Esophagus mucosa (tissue), 1 donor: Measurements from ENCODE around the gene CCDC40. TPM values are rescaled to one million over a fixed set of nuclear protein-coding genes. Genes with fewer than 3 reads are reported as not detected.

Experiments used
- ATAC-seq: fragments of 200-7000 bp; cut with Tn5 transposase; one replicate; pipeline ENCODE4 v1.9.1; 2020
- total RNA-seq: library from RNA; stranded (reverse); gene quantifications from one replicate; pipeline ENCODE4 v1.2.4, GENCODE V29; 2023
- donor health status: DM: yes; HTN: yes; CAD: no.

CCDC40 gene
- total RNA-seq, 1 donor from 2014 or later, result 0.72 TPM

DNA sequence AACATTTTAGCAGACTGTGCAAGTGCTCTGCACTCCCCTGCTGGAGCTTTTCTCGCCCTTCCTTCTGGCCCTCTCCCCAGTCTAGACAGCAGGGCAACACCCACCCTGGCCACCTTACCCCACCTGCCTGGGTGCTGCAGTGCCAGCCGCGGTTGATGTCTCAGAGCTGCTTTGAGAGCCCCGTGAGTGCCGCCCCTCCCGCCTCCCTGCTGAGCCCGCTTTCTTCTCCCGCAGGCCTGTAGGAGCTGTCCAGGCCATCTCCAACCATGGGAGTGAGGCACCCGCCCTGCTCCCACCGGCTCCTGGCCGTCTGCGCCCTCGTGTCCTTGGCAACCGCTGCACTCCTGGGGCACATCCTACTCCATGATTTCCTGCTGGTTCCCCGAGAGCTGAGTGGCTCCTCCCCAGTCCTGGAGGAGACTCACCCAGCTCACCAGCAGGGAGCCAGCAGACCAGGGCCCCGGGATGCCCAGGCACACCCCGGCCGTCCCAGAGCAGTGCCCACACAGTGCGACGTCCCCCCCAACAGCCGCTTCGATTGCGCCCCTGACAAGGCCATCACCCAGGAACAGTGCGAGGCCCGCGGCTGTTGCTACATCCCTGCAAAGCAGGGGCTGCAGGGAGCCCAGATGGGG is 68.0 kb downstream of the CCDC40 start:
- ATAC-seq, result no peak

DNA sequence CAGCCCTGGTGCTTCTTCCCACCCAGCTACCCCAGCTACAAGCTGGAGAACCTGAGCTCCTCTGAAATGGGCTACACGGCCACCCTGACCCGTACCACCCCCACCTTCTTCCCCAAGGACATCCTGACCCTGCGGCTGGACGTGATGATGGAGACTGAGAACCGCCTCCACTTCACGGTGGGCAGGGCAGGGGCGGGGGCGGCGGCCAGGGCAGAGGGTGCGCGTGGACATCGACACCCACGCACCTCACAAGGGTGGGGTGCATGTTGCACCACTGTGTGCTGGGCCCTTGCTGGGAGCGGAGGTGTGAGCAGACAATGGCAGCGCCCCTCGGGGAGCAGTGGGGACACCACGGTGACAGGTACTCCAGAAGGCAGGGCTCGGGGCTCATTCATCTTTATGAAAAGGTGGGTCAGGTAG is 68.5 kb downstream of the CCDC40 start:
- no peak for ATAC-seq

DNA sequence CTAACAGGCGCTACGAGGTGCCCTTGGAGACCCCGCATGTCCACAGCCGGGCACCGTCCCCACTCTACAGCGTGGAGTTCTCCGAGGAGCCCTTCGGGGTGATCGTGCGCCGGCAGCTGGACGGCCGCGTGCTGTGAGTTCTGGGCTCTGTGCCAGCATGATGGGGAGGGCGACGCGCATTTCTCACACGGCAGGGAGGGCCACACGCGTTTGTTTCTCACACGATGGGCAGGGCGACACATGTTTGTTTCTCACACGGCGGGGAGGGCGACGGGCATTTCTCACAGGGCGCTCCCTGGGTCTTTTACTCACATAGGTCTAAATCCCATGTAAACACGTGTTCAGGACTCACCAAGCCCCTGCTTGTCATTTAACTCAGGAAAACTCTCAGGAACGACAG is 69.3 kb downstream of the CCDC40 start:
- no peak for ATAC-seq

DNA sequence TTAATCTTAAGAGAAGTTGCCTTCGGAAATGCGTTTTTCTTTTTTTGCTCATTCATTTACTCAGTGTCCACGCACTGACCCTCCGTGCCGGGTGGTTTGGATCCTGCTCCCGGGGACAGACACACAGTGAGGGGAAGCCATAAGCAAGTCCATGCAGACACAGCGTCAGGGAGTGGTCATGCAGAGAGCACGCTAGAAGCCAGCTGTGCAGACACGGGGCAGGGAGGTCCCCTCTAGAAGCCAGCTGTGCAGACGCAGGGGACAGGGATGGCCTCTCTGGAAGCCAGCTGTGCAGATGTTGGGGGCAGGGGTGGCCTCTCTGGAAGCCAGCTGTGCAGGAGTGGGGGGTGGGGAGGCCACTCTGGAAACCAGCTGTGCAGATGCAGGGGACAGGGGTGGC is 69.7 kb downstream of the CCDC40 start:
- ATAC-seq, result no peak

DNA sequence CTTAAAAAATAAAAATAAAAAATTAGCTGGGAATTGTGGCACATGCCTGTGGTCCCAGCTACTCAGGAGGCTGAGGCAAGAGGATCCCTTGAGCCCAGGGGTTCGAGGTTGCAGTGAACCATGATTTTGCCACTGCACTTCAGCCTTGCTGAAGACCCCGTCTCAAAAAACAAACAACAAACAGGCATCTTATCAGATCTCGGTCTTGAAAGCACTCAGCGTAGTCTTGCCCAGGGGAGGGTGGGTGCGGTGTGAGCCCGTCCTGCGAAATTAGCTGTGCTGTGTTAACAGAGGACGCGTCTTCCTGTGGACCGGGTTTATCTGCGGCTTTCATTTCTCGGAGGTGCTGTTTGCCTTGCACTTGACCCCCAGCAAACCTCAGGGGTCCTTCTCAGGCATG is 70.3 kb downstream of the CCDC40 start:
- no peak for ATAC-seq

DNA sequence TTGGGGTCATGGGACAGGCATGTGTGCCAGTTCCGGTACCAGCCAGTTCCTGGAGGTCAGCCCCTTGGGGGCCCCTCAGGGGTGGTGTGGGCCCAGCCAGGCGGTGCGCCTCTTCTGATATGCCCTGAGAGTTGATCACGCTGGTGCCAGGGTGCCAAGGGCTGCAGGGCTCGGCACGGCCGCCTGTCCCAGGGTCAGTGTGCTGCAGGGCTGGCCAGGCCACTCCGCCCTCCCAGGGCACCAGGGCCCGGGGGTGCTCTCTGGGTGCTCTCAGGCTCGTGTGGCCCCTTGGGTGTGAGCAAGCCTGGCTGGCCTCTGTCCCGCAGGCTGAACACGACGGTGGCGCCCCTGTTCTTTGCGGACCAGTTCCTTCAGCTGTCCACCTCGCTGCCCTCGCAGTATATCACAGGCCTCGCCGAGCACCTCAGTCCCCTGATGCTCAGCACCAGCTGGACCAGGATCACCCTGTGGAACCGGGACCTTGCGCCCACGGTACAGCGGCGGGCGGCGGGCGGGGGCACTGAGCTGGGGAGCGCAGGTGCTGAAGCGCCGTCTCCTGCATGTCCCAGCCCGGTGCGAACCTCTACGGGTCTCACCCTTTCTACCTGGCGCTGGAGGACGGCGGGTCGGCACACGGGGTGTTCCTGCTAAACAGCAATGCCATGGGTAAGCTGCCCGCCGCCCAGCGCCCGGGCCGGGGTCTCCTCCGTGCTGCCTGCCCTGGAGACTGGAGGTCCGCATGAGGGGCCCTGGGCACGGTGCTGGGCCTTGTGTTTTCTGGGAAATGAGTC is 71.0 kb downstream of the CCDC40 start:
- no peak for ATAC-seq

DNA sequence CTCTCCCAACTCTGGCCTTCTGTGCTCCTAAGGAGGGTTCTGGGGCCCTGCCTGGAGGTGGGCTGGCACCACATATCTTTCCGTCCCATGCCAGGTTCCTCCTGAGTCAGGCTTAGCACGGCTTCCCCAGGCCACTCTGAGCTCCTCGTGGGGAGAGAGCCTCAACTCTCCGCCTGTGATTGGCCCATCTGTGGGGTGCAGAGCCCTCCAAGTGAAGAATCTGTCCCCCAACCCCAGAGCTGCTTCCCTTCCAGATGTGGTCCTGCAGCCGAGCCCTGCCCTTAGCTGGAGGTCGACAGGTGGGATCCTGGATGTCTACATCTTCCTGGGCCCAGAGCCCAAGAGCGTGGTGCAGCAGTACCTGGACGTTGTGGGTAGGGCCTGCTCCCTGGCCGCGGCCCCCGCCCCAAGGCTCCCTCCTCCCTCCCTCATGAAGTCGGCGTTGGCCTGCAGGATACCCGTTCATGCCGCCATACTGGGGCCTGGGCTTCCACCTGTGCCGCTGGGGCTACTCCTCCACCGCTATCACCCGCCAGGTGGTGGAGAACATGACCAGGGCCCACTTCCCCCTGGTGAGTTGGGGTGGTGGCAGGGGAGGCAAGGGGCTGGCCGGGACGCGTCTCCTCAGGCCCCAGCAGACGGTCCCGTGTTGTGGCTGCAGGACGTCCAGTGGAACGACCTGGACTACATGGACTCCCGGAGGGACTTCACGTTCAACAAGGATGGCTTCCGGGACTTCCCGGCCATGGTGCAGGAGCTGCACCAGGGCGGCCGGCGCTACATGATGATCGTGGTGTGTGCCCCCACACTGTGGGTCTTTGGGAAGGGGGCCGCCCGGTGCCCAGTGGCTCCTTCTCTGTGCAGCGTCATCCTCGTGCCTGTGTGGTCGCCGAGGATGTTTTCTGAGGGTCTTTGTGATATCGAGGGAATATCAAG is 71.9 kb downstream of the CCDC40 start:
- ATAC-seq, result no peak

DNA sequence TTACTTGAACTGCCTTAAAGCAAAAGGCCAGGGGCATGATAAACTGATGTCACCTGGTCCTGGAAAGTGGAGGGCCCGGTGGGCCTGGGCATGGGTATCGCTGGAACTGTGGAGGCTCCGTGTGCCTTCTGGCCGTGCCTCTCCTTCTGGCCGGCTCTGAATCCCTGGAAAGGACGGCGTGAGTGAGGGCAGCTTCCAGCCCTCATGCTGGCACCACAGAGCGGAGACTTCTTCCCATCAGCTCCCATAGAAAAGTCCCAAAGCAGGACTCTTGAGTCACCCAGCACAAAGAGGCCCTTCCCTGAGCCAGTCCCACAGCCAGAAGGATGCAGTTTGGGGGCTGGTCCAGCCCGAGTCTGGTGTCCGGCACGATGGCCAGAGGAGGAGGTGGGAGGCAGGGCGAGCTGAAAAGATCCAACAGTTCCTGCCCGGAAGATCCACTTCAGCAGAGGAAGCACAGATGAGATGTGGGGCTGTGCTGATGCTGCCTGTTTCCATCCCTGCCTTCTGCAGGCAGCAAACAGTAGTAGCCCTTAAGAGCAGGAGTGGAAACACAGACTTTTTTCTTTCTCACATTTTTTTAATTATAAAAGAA is 72.7 kb downstream of the CCDC40 start:
- ATAC-seq, result no peak

DNA sequence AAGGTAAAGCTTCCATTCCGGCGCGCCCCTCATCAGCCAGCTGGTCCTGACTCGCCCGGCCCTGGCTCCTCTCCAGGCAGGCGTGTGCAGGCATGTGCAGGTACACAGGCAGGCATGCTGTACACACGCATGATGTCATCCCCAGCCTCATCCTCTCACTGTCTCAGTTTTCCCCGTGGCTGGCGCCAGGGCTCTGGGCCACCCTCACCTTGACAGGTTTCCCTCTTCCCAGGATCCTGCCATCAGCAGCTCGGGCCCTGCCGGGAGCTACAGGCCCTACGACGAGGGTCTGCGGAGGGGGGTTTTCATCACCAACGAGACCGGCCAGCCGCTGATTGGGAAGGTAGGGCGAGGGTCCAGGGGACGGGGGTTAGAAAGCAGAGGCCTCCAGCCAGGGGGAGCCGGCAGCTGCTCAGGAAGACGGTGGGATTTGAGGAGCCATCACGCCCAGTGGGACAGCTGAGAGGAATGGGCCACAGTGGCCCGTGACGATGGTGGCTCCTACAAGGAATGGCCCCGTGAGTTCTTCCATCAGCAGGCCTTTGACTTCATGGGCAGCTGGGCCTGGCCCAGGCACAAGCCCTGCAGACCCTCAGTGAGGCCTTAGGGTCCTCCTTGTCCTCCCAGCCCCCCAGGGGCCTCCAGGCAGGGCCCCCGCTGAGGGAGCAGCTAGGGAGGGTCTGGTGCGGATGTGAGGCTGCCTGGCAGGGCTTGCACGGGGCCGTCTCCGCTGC is 73.4 kb downstream of the CCDC40 start:
- ATAC-seq, result peak; percentile 85

DNA sequence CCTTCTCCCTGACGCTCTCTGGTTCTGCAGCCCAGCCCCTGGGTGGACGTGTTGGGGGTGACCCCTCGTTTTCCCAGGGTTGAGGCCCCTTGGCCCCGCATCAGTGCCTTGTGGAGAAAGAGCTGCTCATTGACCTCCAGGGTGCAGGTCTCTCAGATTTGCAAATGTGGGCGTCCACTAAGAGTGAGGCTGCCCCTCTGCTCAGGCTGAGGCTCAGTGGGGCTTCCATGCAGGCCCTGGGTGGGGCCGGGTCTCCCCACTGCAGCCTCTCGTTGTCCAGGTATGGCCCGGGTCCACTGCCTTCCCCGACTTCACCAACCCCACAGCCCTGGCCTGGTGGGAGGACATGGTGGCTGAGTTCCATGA is 74.0 kb downstream of the CCDC40 start:
- no peak for ATAC-seq

DNA sequence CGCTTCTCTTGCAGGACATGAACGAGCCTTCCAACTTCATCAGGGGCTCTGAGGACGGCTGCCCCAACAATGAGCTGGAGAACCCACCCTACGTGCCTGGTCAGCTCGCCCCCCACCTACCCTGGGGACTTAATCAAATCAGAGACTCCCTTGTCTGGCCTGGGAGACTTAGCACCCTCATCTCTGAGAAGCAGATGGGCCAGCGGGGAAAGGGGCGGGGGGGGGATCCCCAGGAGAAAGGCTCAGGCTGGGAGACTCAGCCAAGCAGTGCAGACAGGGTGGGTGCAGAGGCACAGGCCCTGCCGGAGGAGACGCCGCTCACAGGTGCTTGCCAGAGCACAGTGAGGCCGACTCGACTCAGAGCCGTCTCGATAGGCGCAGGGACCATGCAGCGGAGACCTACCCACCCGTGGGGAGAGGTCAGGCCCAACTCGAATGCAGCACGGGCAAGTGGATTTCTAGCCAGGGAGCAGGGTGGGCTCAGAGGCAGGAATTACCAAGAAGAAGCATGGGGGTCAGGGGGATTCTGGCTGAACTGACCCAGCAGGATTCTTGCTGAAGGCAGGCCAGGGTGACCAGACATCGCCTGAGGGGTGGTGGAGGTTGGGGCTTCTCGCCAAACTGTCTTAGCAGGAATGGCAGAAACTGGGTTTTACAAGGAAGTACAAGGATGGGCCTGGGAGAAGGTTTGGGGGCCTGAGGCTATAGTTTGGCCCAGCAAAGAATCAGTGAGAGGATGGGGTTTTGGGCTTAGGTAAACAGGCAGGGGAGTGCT is 74.7 kb downstream of the CCDC40 start:
- no peak for ATAC-seq

DNA sequence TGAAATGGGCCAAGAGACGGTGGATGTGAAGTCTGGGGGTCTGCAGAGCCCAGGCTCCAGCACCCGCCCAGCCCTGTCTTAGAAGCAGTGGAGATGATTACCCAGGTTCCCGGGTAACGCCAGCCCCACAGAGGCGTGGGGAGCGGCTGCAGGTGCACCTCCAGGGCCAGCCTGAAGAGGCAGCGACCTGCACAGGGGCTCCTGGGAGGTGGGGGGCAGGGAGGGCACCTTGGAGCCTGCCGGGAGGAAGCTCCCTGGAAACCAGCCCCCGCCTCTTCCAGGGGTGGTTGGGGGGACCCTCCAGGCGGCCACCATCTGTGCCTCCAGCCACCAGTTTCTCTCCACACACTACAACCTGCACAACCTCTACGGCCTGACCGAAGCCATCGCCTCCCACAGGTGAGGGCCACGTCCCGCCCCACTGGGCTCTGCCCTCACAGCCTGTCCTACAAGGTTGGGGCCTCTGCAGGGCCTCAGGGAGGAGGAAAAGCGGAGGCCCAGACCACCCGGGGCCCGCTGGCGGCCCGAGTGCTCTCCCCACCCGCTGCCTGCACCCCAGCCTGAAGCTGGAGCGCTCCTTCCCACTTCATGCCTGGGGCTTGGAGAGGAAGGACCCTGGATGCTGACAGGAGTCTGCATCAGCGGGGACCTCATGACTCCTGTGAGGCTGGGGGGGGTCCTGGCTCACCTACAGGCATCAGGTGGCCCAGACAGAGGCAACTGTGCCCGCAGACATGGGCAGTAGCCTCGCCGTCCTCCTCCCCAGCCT is 75.4 kb downstream of the CCDC40 start:
- no peak for ATAC-seq

DNA sequence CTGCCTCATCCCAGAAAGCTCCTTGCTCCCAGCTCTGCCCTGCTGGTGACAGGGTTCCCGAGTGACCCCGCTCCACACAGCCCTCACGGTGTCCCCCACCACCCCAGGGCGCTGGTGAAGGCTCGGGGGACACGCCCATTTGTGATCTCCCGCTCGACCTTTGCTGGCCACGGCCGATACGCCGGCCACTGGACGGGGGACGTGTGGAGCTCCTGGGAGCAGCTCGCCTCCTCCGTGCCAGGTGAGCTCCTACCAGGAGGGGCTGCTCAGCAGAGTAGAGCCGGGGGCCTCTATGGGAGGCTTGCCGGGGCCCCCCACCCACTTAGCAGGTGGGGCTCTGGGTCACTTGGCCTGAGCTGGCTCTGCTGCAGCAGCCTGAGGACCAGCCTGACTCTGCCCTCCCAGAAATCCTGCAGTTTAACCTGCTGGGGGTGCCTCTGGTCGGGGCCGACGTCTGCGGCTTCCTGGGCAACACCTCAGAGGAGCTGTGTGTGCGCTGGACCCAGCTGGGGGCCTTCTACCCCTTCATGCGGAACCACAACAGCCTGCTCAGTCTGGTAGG is 76.1 kb downstream of the CCDC40 start:
- ATAC-seq, result no peak

DNA sequence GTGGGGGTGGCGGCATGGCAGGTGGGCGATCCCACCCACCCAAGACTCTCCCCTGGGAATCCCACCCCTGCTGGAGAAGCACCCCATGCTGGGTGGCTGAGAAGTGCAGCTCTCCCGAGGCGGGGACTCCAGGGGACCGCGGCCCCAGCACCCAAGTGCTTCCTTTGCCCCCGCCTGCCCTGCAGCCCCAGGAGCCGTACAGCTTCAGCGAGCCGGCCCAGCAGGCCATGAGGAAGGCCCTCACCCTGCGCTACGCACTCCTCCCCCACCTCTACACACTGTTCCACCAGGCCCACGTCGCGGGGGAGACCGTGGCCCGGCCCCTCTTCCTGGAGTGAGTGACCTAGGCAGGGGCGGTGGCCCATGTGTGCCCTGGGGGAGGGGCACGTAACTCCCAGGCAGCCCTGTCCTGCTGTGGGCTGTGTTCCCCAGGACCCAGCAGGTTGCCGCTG is 76.6 kb downstream of the CCDC40 start:
- no peak for ATAC-seq

DNA sequence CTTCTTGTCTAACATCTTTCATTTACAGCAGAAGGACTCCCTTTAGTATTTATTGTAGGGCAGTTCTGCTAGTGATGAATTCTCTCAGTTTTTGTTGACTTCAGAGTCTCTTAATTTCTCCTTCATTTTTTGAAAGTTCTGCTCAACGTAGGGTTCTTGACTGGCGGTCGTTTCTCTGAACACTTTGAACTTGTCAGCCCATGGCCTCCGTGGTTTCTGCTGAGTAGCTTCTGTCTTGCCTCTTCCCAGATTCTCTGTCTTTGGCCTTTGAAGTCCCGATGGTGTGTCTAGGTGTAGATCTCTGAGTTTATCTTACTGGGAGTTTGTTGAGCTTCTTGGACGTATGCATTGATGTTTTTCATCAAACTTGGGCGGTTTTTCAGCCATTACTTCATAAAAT is 78.3 kb downstream of the CCDC40 start:
- ATAC-seq, result no peak

DNA sequence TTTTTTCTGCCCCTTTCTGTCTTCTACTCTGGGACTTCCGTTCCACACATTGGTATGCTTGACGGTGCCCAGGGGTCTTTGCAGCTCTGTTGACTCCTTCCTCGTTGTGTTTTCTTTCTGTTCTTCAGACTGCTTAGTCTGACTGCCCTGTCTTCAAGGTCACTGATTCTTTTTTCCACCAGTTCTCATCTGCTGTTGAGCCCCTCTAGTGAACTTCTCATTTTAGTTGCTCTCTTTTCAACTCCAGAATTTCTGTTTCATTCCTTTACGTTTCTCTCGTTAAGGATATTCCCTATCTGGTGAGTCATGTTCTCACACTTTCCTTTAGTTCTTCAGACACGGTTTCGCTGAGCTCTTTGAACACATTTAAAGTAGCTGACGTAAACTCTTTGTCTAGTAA is 78.7 kb downstream of the CCDC40 start:
- no peak for ATAC-seq

DNA sequence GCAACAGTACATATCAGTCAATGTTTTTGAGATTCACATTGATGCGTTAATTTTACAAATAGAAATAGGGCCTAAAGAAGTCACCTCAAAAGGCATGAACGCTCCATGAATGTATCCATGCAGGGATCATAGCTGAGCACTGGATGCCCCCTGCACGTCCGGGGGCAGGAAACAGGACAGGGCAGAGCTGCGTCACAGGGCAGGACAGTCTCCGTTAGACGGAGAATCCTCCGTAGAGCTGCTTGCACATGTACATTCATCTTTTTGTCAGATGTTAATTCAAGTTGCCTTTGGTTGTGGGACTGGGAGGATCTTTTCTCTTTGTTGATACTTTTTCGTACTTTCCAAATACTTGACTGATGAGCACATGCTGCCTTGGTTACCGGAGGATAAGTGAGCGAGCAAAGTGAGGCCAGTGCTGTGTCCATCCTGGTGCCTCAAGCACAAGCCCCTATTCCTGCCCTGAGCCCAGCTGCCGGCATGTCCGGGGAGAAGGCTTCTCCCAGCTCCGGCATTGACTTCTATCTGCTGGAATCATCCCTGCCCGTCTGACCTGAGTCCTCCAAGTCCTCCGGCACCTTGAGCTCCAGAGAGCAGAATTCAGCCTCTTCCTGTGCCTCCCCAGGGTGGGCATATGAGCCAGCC is 80.0 kb downstream of the CCDC40 start:
- no peak for ATAC-seq

DNA sequence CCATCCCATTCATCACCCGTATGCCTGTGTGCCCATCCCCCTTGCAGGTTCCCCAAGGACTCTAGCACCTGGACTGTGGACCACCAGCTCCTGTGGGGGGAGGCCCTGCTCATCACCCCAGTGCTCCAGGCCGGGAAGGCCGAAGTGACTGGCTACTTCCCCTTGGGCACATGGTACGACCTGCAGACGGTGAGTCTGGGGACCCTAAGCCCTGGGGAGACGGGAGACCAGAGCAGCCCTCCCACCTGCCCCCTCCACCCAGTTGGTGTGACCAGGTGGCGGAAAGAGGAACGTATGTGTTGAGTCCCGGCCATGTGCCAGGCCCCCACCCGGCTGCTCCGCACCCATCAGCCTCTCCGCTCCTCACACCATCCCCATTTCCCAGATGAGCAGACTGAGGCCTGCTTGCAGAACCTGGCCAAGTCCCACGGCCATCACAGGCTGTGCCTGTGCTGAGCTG is 80.5 kb downstream of the CCDC40 start:
- ATAC-seq, result no peak
